IMR-90 (cell line): ENCODE results near the gene HDDC3. TPM values are rescaled to one million over a fixed set of nuclear protein-coding genes. Genes with fewer than 3 reads are reported as not detected.

Source experiments
- ATAC-seq: fragments of 200-7000 bp; cut with Tn5 transposase; 2 replicates; pipeline ENCODE4 v1.9.1; 2020; ENCODE audit warnings: low read depth, mild to moderate bottlenecking, moderate library complexity
- BruUV-seq: library from RNA; stranded (reverse); fragments of 400-500 nt; replicated peaks from 2 replicates; lab custom pipeline; 2021; lab: Mats Ljungman, UMichigan
- CTCF ChIA-PET: fragments of 300-600 bp; formaldehyde crosslinking; extraction: SDS; loops from one replicate; lab custom pipeline; 2021; ENCODE audit warnings: antibody characterized with exemption; lab: Yijun Ruan, JAX
- POLR2A ChIA-PET: fragments of 300-600 bp; sonication (Branson Sonifier 250); formaldehyde crosslinking; loops from one replicate; lab custom pipeline; 2022; ENCODE audit warnings: antibody characterized with exemption; ENCODE audit not compliant: unreplicated experiment; lab: Charles Lee
- DNase-seq: peaks from one replicate; pipeline ENCODE4 v3.0.0; 2013
- H2AFZ ChIP-seq: replicated peaks from 2 replicates; pipeline ENCODE3; 2013; ENCODE audit warnings: low read length, mild to moderate bottlenecking; ENCODE audit not compliant: poor library complexity
- H2AK5ac ChIP-seq: 2 replicates; pipeline ENCODE4 v1.6.1; 2013; ENCODE audit warnings: low read depth, low read length, inconsistent platforms
- H2AK9ac ChIP-seq: replicated peaks from 2 replicates; pipeline ENCODE3; 2013; ENCODE audit warnings: mild to moderate bottlenecking, low read depth, low read length, moderate library complexity; ENCODE audit not compliant: poor library complexity
- H2BK120ac ChIP-seq: 2 replicates; pipeline ENCODE4 v1.6.1; 2013; ENCODE audit warnings: low read depth, low read length, inconsistent platforms
- H2BK15ac ChIP-seq: 3 replicates; pipeline ENCODE4 v1.6.1; 2013; ENCODE audit warnings: low read depth, low read length, inconsistent platforms
- H2BK20ac ChIP-seq: 2 replicates; pipeline ENCODE4 v1.6.1; 2013; ENCODE audit warnings: low read depth, mild to moderate bottlenecking, inconsistent platforms, low read length, moderate library complexity
- H2BK5ac ChIP-seq: 2 replicates; pipeline ENCODE4 v1.6.1; 2013; ENCODE audit warnings: mild to moderate bottlenecking, low read depth, low read length, inconsistent platforms; ENCODE audit not compliant: poor library complexity, severe bottlenecking
- H3K14ac ChIP-seq: replicated peaks from 2 replicates; pipeline ENCODE4 v1.6.1; 2013; ENCODE audit warnings: low read depth, low read length, inconsistent platforms
- H3K18ac ChIP-seq: 2 replicates; pipeline ENCODE4 v1.6.1; 2013; ENCODE audit warnings: low read depth, low read length, control low read depth
- H3K23ac ChIP-seq: 2 replicates; pipeline ENCODE4 v1.6.1; 2013; ENCODE audit warnings: low read depth, low read length, inconsistent platforms
- H3K27ac ChIP-seq: 2 replicates; pipeline ENCODE4 v1.5.1; 2013; ENCODE audit warnings: mild to moderate bottlenecking, control low read depth, low read length; ENCODE audit not compliant: insufficient read depth
- H3K27me3 ChIP-seq: 2 replicates; pipeline ENCODE4 v1.6.1; 2013; ENCODE audit warnings: low read length; ENCODE audit not compliant: control insufficient read depth, insufficient read depth
- H3K36me3 ChIP-seq: 2 replicates; pipeline ENCODE4 v1.6.1; 2013; ENCODE audit warnings: low read length, mixed read lengths; ENCODE audit not compliant: control insufficient read depth, insufficient read depth
- H3K4ac ChIP-seq: 2 replicates; pipeline ENCODE4 v1.6.1; 2013; ENCODE audit warnings: low read depth, low read length, inconsistent platforms
- H3K4me1 ChIP-seq: 2 replicates; pipeline ENCODE4 v1.6.1; 2013; ENCODE audit warnings: low read length, mixed read lengths; ENCODE audit not compliant: control insufficient read depth, insufficient read depth
- H3K4me2 ChIP-seq: 2 replicates; pipeline ENCODE4 v1.6.1; 2013; ENCODE audit warnings: low read depth, mild to moderate bottlenecking, control low read depth, low read length, moderate library complexity
- H3K4me3 ChIP-seq: 2 replicates; pipeline ENCODE4 v1.5.1; 2013; ENCODE audit warnings: low read depth, mild to moderate bottlenecking, control low read depth, low read length, moderate library complexity; ENCODE audit not compliant: insufficient read depth
- H3K56ac ChIP-seq: 2 replicates; pipeline ENCODE4 v1.6.1; 2013; ENCODE audit warnings: low read length, inconsistent platforms; ENCODE audit not compliant: insufficient read depth; ENCODE audit errors: extremely low read depth
- H3K79me1 ChIP-seq, 2 experiments: 2 replicates each; pipeline ENCODE4 v1.6.1; 2013; ENCODE audit warnings: low read length in 2 of 2, inconsistent platforms in 1 of 2, low read depth in 1 of 2
- H3K9ac ChIP-seq: 2 replicates; pipeline ENCODE4 v1.6.1; 2013; ENCODE audit warnings: low read depth, low read length, control low read depth
- H3K9me1 ChIP-seq: 2 replicates; pipeline ENCODE4 v1.6.1; 2013; ENCODE audit warnings: low read length, inconsistent platforms; ENCODE audit not compliant: insufficient read depth
- H3K9me3 ChIP-seq: 2 replicates; pipeline ENCODE4 v1.6.1; 2013; ENCODE audit warnings: low read length; ENCODE audit not compliant: control insufficient read depth, insufficient read depth
- H4K20me1 ChIP-seq: 2 replicates; pipeline ENCODE4 v1.6.1; 2013; ENCODE audit warnings: low read length, inconsistent platforms; ENCODE audit not compliant: insufficient read depth
- H4K5ac ChIP-seq: 2 replicates; pipeline ENCODE4 v1.6.1; 2013; ENCODE audit warnings: mild to moderate bottlenecking, low read depth, low read length, control low read depth
- H4K8ac ChIP-seq, 2 experiments: 2 replicates each; pipeline ENCODE4 v1.6.1; 2013; ENCODE audit warnings: low read depth in 2 of 2, low read length in 2 of 2, control low read depth in 1 of 2, inconsistent platforms in 1 of 2
- H4K91ac ChIP-seq: 2 replicates; pipeline ENCODE4 v1.6.1; 2013; ENCODE audit warnings: low read depth, low read length, inconsistent platforms; ENCODE audit not compliant: insufficient read depth
- BHLHE40 ChIP-seq: fragments of 150-350 bp; IDR thresholded peaks from 2 replicates; pipeline ENCODE4 v1.6.1; 2016; ENCODE audit warnings: mild to moderate bottlenecking, low read depth, low read length
- CEBPB ChIP-seq: IDR thresholded peaks from 2 replicates; pipeline ENCODE4 v1.6.1; 2012; ENCODE audit warnings: low read depth, low read length, improper control_type of control experiment
- CTCF ChIP-seq: conservative IDR thresholded peaks from 2 replicates; pipeline ENCODE4 v1.5.1; 2012; ENCODE audit warnings: mild to moderate bottlenecking, low read depth, low read length, improper control_type of control experiment
- ELK1 ChIP-seq: fragments of 150-350 bp; IDR thresholded peaks from 2 replicates; pipeline ENCODE4 v1.6.1; 2016; ENCODE audit warnings: low read depth, mild to moderate bottlenecking, low read length, moderate library complexity, borderline replicate concordance
- FOS ChIP-seq: fragments of 150-350 bp; IDR thresholded peaks from 2 replicates; pipeline ENCODE4 v1.6.1; 2016; ENCODE audit warnings: low read depth, low read length
- MAZ ChIP-seq: IDR thresholded peaks from 2 replicates; pipeline ENCODE4 v1.6.1; 2012; ENCODE audit warnings: low read depth, mild to moderate bottlenecking, low read length, improper control_type of control experiment, moderate library complexity, borderline replicate concordance
- MXI1 ChIP-seq: IDR thresholded peaks from 2 replicates; pipeline ENCODE4 v1.6.1; 2012; ENCODE audit warnings: low read depth, mild to moderate bottlenecking, low read length, moderate library complexity, borderline replicate concordance
- NFE2L2 ChIP-seq: fragments of 150-350 bp; IDR thresholded peaks from 2 replicates; pipeline ENCODE4 v1.6.1; 2016; ENCODE audit warnings: low read depth, mild to moderate bottlenecking, low read length
- RAD21 ChIP-seq: IDR thresholded peaks from 2 replicates; pipeline ENCODE4 v1.6.1; 2012; ENCODE audit warnings: low read length, improper control_type of control experiment
- RCOR1 ChIP-seq: IDR thresholded peaks from 2 replicates; pipeline ENCODE4 v1.6.1; 2012; ENCODE audit warnings: mild to moderate bottlenecking, low read length, improper control_type of control experiment; ENCODE audit not compliant: insufficient replicate concordance
- RFX5 ChIP-seq: IDR thresholded peaks from 2 replicates; pipeline ENCODE4 v1.8.0; 2012; ENCODE audit warnings: low read depth, mild to moderate bottlenecking, low read length, moderate library complexity
- USF2 ChIP-seq: fragments of 150-350 bp; IDR thresholded peaks from 2 replicates; pipeline ENCODE4 v1.6.1; 2017; ENCODE audit warnings: mild to moderate bottlenecking, antibody characterized with exemption, low read length, low read depth
- WGBS, 2 experiments: methylation state at CpG; one replicate each; pipeline versions ENCODE4 v1.1.5 to v1.1.7; 2013; ENCODE audit warnings: missing lambda C conversion rate in 2 of 2; ENCODE audit not compliant: insufficient read length in 1 of 2; ENCODE audit errors: extremely low coverage in 2 of 2; 5-methylcytosine and 5-hydroxymethylcytosine counted together
- dilution Hi-C: fragments of 300-500 bp; cut with HindIII; formaldehyde crosslinking; loops from one replicate; pipeline ENCODE4 v1.14.3; 2018; ENCODE audit warnings: low sequenced_read_pairs; ENCODE audit not compliant: unreplicated experiment
- in situ Hi-C: fragments of 300-500 bp; cut with MboI; formaldehyde crosslinking; loops from 3 replicates; pipeline ENCODE4 v1.14.3; 2019; ENCODE audit warnings: low sequenced_read_pairs, inconsistent platforms, mixed read lengths
- intact Hi-C: fragments of 100-400 bp; cut with micrococcal nuclease; formaldehyde crosslinking; loops from 2 replicates; pipeline ENCODE4 v1.10.0; 2022
- polyA plus RNA-seq, 3 experiments: library from polyadenylated mRNA; depleted of rRNA; stranded (reverse); fragments of >200 nt; gene quantifications; 2 replicates each; pipeline ENCODE4 v1.2.3, GENCODE V29; 2012; ENCODE audit warnings: low replicate concordance in 1 of 3
- total RNA-seq: library from RNA; depleted of rRNA; stranded (reverse); fragments of >200 nt; gene quantifications from 2 replicates; pipeline ENCODE4 v1.2.3, GENCODE V29; 2012

The HDDC3 gene
- total and polyA plus RNA-seq, 2 of the 4 experiments (the other 2 are of a cell fraction) = 7.9 to 10.7 TPM

GRCh38 chr15:90911302-90911623 is 21.1 kb downstream of the HDDC3 start:
- H2AFZ ChIP-seq = no peak overlapping the region
- H3K9ac ChIP-seq = no peak overlapping the region
- no peak for TF ChIP-seq RAD21
- no peak for TF ChIP-seq RCOR1
- no peak for TF ChIP-seq RFX5
- no peak for TF ChIP-seq ELK1
- no peak for TF ChIP-seq NFE2L2
- no peak for TF ChIP-seq BHLHE40
- no peak for TF ChIP-seq CEBPB
- no peak for TF ChIP-seq CTCF
- TF ChIP-seq FOS = no peak
- TF ChIP-seq MXI1 = no peak
- no peak for TF ChIP-seq MAZ
- no peak for TF ChIP-seq USF2
- H3K4me3 ChIP-seq = no peak overlapping the region
- H2AK5ac ChIP-seq = no peak overlapping the region
- in situ Hi-C loops = no loop called here
- no peak overlapping the region for H2AK9ac ChIP-seq
- no peak overlapping the region for H2BK20ac ChIP-seq
- no peak overlapping the region for H2BK15ac ChIP-seq
- DNase-seq (no peak), ATAC-seq (no peak)
- H3K18ac ChIP-seq = no peak overlapping the region
- H3K36me3 ChIP-seq = peaks cover 49% of the 10 kb centered on the region
- no peaks in the 10 kb centered on the region for H3K27me3 ChIP-seq
- H3K23ac ChIP-seq = no peak overlapping the region
- no peak overlapping the region for H4K8ac ChIP-seq
- H2BK5ac ChIP-seq = no peak overlapping the region
- H3K79me1 ChIP-seq = no peaks in the 10 kb centered on the region
- H4K5ac ChIP-seq = no peak overlapping the region
- H3K9me3 ChIP-seq = no peaks in the 10 kb centered on the region
- H3K4ac ChIP-seq = no peak overlapping the region
- intact Hi-C loops = no loop called here
- no peak overlapping the region for H2BK120ac ChIP-seq
- dilution Hi-C loops = no loop called here
- H3K4me2 ChIP-seq = no peak overlapping the region
- CTCF ChIA-PET = no interaction called here
- H3K56ac ChIP-seq = no peak overlapping the region
- no peak overlapping the region for H4K91ac ChIP-seq
- peaks cover 3% of the 10 kb centered on the region; the same call in 1 of the 2 replicates for H3K9me1 ChIP-seq
- POLR2A ChIA-PET = no interaction called here
- WGBS, 2 experiments = 93% methylated on average over 2 of the region's 19 CpGs; no CpG with 5 or more reads in 1 of the 2 experiments
- no peak overlapping the region for H3K14ac ChIP-seq
- H3K27ac ChIP-seq = no peak overlapping the region
- no TSS peak for BruUV-seq
- peaks cover 7% of the 10 kb centered on the region; the same call in 1 of the 2 replicates for H3K4me1 ChIP-seq
- H4K20me1 ChIP-seq = no peaks in the 10 kb centered on the region
